Measurements from ENCODE around the gene SNCB.

SNCB gene

DNA sequence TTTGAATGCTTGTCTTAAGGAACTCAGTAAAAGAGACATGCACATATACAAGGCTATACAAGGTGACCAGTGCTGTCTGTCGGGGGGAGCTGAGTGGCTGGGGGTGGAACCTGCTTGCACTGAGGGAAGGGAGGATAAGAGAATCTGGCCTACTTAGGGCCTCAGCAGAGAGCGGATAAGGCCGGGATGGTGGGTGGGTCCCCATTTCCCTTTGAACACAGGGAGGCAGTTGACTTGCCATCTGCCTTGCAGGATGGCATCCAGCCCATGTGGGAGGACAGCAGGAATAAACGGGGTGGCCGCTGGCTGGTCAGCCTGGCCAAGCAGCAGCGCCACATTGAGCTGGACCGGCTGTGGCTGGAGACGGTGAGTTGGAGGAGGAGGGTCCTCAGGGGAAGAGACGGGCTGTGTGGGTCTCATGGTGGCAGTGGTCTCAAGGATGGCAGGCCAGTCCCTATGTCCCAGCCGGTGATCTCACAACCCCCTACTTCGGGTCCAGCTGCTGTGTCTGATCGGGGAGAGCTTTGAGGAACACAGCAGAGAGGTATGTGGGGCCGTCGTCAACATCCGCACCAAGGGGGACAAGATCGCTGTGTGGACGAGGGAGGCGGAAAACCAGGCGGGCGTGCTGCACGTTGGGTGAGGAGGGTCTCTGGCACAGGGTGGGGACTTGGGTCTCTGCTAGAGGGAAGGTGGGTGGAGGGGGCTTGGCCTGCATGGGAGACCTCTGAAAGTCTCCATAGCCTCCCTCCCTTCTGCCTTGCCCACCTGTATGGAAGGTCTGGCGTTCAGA lies 14.7 kb upstream of the SNCB start:
- no peaks in the 10 kb centered on the region for H3K9me3 ChIP-seq (replicated peaks in 1 of 11)
- H4K20me1 ChIP-seq, result peaks cover 5 to 24% (median 20%) of the 10 kb centered on the region in 11 experiments; a peak in 20 of 22 replicates
- H3K27ac ChIP-seq, result no peak overlapping the region
- TF ChIP-seq Cebpa-rat (IDR thresholded peaks at IDR 0.05), result no peak
- peaks cover 31 to 60% (median 53%) of the 10 kb centered on the region in 10 experiments for H3K4me1 ChIP-seq
- no peaks in the 10 kb centered on the region for H3K36me3 ChIP-seq
- H3K4me3 ChIP-seq, result no peak overlapping the region
- H3K9ac ChIP-seq, result no peak overlapping the region
- peak overlapping the region in 8 of 11 experiments; percentile 31 to 59 (median 48); a peak in 12 of 22 replicates for H3K4me2 ChIP-seq
- H3K27me3 ChIP-seq, result no peaks in the 10 kb centered on the region

DNA sequence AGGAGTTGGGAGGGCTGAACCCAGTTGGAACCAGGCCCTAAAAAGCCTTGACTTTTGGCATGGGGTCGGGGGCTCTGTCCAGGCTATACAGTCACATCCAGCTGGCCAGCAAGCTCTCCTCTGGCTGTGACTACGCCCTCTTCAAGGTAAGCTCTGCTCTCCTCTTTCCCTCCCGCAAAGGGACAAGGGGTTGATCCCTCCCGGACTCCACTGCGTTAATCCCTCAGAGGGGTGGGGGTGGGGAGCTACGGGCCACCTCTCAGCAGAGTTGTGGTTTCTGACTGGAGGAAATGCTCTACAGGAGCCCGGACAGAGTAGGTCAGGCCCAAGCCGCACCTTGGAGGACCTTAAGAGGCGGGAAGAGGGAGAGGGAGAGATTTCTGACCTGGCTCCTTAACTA lies 14.0 kb upstream of the SNCB start:
- TF ChIP-seq Cebpa-rat (IDR thresholded peaks at IDR 0.05), result no peak
- Histone ChIP-seq H3K4me3 (no peak overlapping the region), H3K4me1 (peaks cover 23 to 58% (median 50%) of the 10 kb centered on the region in 10 experiments), H3K9me3 (replicated peaks in 1 of 11) (no peaks in the 10 kb centered on the region), H3K27ac (no peak overlapping the region), H4K20me1 (peaks cover 0 to 16% (median 12%) of the 10 kb centered on the region in 11 experiments; a peak in 16 of 22 replicates), H3K27me3 (no peaks in the 10 kb centered on the region), H3K36me3 (no peaks in the 10 kb centered on the region), H3K4me2 (peak overlapping the region in 9 of 11 experiments; percentile 12 to 59 (median 46); a peak in 16 of 22 replicates), H3K9ac (0 out of 22 replicates have a peak overlapping the region, but pooled peaks of 1 of the 11 experiments have one; percentile 34)

DNA sequence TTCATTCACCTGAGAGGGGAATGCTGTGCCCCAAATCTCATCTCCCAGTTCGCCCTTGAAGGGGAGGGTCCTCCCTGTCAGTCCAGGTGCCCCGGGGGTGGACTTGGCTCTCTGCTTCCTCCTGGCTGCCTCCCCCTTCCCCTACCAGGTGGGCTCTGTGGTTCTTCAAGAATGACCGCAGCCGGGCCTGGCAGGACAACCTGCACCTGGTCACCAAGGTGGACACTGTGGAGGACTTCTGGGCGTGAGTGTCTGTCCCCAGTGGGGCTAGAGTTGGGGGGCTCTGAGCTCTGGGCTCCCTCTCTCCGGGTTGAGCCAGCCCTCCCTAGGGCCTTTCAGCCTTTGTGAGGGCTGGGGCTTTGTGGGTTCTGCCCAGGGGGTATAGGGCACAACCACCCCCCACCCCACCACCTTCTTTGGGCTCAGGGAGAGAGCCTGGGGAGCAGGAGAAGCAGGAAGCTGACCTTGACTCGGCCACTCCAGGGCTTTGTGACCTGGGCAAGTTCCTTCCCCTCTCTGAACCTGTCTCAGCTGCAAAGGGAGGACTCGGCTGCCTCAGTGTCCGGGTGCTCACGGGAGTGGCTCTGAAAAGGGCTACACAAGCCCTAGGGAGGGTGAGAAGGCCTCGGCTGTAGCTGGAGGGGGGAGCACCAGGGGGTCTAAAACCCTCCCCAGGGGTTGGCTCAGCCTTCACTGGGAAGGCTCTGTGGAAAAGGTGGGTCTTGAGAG lies 13.3 kb upstream of the SNCB start:
- TF ChIP-seq Cebpa-rat (IDR thresholded peaks at IDR 0.05), result no peak
- Histone ChIP-seq H3K4me2 (peak overlapping the region in 9 of 11 experiments; percentile 12 to 59 (median 46); a peak in 15 of 22 replicates), H3K4me3 (no peak overlapping the region), H3K36me3 (no peaks in the 10 kb centered on the region), H3K9ac (0 out of 22 replicates have a peak overlapping the region, but pooled peaks of 2 of the 11 experiments have one; percentile 9 to 34), H4K20me1 (peaks cover 0 to 9% (median 7%) of the 10 kb centered on the region in 11 experiments; a peak in 14 of 22 replicates), H3K4me1 (peaks cover 17 to 53% (median 44%) of the 10 kb centered on the region in 10 experiments), H3K27me3 (no peaks in the 10 kb centered on the region), H3K9me3 (replicated peaks in 1 of 11) (no peaks in the 10 kb centered on the region), H3K27ac (no peak overlapping the region)

DNA sequence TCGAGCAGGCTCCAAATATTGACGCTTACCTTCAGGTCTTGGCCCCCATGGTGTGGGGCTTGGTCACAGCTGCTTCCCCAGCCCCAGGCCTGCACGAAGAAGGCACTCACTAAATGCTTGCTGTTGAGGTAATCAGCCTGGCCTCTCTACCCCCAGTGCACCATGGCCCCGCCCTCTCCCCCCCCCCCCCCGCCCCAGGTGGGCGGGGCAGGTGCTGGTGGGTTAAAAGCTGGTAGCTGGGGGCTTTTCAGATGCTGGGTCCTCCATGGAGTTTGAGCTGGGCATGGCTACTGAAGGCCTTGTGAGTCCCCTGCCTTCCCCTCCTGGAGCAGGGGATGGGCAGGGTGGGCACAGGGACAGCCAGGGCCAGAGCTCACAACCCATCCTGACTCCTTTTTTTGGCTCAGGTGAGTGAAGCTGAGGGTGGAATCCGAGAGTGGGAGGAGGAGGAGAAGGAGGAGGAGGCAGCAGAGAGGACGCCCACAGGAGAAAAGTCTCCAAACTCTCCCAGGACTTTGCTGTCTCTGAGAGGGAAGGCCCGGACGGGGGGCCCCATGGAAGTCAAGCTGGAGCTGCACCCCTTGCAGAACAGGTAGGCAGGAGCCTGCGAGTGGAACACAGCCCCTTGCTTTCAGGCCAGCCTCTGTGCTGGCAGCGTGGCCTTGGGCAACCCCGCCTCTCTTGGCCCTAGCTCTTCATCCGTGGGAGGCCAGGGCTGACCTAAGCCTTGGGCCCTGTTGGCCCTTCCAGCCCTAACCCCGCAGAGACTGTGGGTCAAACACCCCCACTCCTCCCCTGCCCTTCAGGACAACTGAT lies 12.5 kb upstream of the SNCB start:
- Histone ChIP-seq H3K9me3 (replicated peaks in 1 of 11) (no peaks in the 10 kb centered on the region), H3K4me1 (peaks cover 9 to 45% (median 37%) of the 10 kb centered on the region in 10 experiments), H3K4me2 (peak overlapping the region in 3 of 11 experiments; percentile 45 to 59 (median 46); a peak in 2 of 22 replicates), H3K27me3 (no peaks in the 10 kb centered on the region), H3K9ac (no peak overlapping the region), H3K36me3 (no peaks in the 10 kb centered on the region), H3K4me3 (no peak overlapping the region), H4K20me1 (peaks cover 0 to 2% (median 0%) of the 10 kb centered on the region in 11 experiments; a peak in 4 of 22 replicates), H3K27ac (no peak overlapping the region)
- TF ChIP-seq Cebpa-rat (IDR thresholded peaks at IDR 0.05), result no peak

DNA sequence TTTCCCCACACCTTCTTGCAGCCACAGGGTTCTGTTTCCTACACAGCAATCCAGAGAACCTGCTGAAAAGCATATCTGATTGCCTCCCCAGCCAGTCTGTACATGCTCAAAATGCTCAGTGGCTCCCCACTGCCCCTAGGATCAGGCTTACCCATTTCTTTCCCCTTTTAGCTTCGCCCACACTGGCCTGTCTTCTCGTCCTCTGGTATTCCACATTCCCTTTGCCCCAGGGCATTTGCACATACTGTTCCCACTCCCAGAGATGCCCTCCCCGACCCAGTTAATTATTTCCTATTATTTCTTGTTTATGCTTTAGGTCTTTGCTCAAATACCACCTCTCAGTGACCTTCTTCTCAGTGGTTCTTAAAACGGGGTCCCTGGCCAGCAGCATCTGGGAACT lies 10.3 kb upstream of the SNCB start:
- no peak overlapping the region for H3K9ac ChIP-seq
- no peak overlapping the region for H3K4me2 ChIP-seq
- no peak overlapping the region for H3K27ac ChIP-seq
- H3K27me3 ChIP-seq, result 0 out of 22 replicates have a peak, but pooled peaks cover 0 to 4% (median 0%) of the 10 kb centered on the region in 11 experiments
- H3K36me3 ChIP-seq, result no peaks in the 10 kb centered on the region
- no peaks in the 10 kb centered on the region for H4K20me1 ChIP-seq
- H3K9me3 ChIP-seq (replicated peaks in 1 of 11), result no peaks in the 10 kb centered on the region
- H3K4me1 ChIP-seq, result peaks cover 0 to 46% (median 31%) of the 10 kb centered on the region in 10 experiments; a peak in 15 of 20 replicates
- no peak overlapping the region for H3K4me3 ChIP-seq
- no peak for TF ChIP-seq Cebpa-rat (IDR thresholded peaks at IDR 0.05)

DNA sequence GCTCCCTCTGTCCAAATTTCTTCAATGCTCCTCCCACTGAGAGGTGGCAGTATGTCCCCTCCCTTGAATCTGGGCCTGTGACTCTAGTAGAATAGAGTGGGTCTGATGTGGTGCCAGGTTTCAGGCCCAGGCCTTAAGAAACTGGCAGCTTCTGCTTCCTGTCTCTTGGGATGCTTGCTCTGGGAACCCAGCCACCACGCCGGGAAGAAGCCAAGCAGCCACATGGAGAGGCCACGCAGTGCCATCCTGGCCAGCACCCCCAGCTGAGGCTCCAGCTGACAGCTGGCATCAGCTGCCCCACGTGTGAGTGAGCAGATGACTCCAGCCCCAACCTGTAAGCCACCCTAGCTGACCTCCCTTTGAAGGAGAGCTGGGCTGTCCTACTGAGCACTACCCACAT lies 9.6 kb upstream of the SNCB start:
- no peak overlapping the region for H3K4me3 ChIP-seq
- no peaks in the 10 kb centered on the region for H3K36me3 ChIP-seq
- H3K4me1 ChIP-seq, result peaks cover 0 to 51% (median 36%) of the 10 kb centered on the region in 10 experiments; a peak in 16 of 20 replicates
- H4K20me1 ChIP-seq, result no peaks in the 10 kb centered on the region
- H3K27ac ChIP-seq, result no peak overlapping the region
- 0 out of 22 replicates have a peak, but pooled peaks cover 0 to 4% (median 0%) of the 10 kb centered on the region in 11 experiments for H3K27me3 ChIP-seq
- H3K4me2 ChIP-seq, result peak overlapping the region in 8 of 11 experiments; percentile 15 to 52 (median 39); a peak in 7 of 22 replicates
- 0 out of 22 replicates have a peak overlapping the region, but pooled peaks of 1 of the 11 experiments have one; percentile 6 for H3K9ac ChIP-seq
- no peaks in the 10 kb centered on the region for H3K9me3 ChIP-seq (replicated peaks in 1 of 11)
- TF ChIP-seq Cebpa-rat (IDR thresholded peaks at IDR 0.05), result no peak

DNA sequence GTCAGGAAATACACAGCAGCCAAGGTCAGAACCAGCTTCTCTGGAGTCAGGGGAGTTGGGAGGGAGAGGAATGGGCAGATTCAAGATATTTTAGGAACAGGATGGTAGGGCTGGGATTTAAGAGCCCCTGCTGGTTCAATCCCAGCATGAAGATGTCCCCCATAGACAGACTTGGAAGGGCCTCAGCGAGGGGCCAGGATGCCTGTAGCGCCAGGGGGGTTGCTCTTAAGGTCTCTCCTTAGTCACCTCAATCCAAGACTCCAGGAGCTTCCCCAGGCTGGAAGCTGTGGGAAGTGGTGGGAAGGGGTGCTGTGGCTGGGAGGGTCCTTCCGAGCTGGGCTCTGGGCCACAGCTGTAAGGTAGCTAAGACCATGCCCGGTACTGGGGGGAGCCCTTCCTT lies 8.9 kb upstream of the SNCB start:
- no peak for TF ChIP-seq Cebpa-rat (IDR thresholded peaks at IDR 0.05)
- H3K4me3 ChIP-seq, result no peak overlapping the region
- H3K9me3 ChIP-seq (replicated peaks in 1 of 11), result no peaks in the 10 kb centered on the region
- peak overlapping the region in 4 of 11 experiments; percentile 16 to 44 (median 41); a peak in 4 of 22 replicates for H3K4me2 ChIP-seq
- H3K4me1 ChIP-seq, result peaks cover under 1 to 51% (median 38%) of the 10 kb centered on the region in 10 experiments; a peak in 19 of 20 replicates
- no peak overlapping the region for H3K9ac ChIP-seq
- peaks cover 0 to 1% (median 0%) of the 10 kb centered on the region in 11 experiments; a peak in 1 of 22 replicates for H4K20me1 ChIP-seq
- H3K36me3 ChIP-seq, result no peaks in the 10 kb centered on the region
- H3K27me3 ChIP-seq, result peaks cover 0 to 4% (median 0%) of the 10 kb centered on the region in 11 experiments; a peak in 1 of 22 replicates
- H3K27ac ChIP-seq, result no peak overlapping the region

DNA sequence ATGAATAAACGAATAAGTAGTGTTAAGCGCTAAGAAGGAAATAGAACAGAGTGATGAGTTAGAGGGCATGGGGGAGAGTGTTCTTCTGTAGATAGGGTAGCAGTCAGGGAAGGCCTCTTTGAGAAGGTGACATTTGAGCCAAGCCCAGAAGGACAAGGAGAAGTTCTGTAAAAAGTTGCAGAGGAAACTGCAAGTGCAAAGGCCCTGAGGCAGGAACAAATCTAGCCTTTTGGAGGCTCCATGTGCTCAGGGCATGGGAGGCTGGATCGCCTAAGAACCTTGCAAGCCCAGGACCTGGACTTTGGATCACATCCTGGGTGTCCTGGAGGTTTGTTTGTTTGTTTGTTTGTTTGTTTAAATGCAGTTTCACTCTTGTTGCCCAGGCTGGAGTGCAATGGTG lies 8.1 kb upstream of the SNCB start:
- Histone ChIP-seq H3K9ac (no peak overlapping the region), H3K36me3 (no peaks in the 10 kb centered on the region), H3K27me3 (peaks cover 0 to 7% (median 0%) of the 10 kb centered on the region in 11 experiments; a peak in 1 of 22 replicates), H3K9me3 (replicated peaks in 1 of 11) (no peaks in the 10 kb centered on the region), H3K27ac (no peak overlapping the region), H3K4me2 (no peak overlapping the region), H3K4me3 (no peak overlapping the region), H3K4me1 (peaks cover 8 to 51% (median 40%) of the 10 kb centered on the region in 10 experiments), H4K20me1 (peaks cover 0 to 6% (median 0%) of the 10 kb centered on the region in 11 experiments; a peak in 2 of 22 replicates)
- TF ChIP-seq Cebpa-rat (IDR thresholded peaks at IDR 0.05), result no peak

Measured in BLaER1 treated with 17β-estradiol and CSF1 and Interleukin-3, amounts not matched to agents 10 nM and 100 nM (cell line).